WERI-Rb-1 (cell line): ENCODE measurements around the gene WBP1L.

Experiments used
- DNase-seq: peaks from one replicate; pipeline ENCODE4 v3.0.0-alpha.2; 2020
- H3K27ac ChIP-seq: fragments of 250-450 bp; sonication (Bioruptor Pico); 2 replicates; pipeline ENCODE4 v1.5.1; 2020; ENCODE audit warnings: mild to moderate bottlenecking, moderate library complexity
- H3K27me3 ChIP-seq: fragments of 250-450 bp; sonication (Bioruptor Pico); 2 replicates; pipeline ENCODE4 v1.5.1; 2021; ENCODE audit warnings: mild to moderate bottlenecking, low read depth, moderate library complexity; ENCODE audit not compliant: insufficient read depth, severe bottlenecking
- H3K36me3 ChIP-seq: fragments of 250-450 bp; sonication (Bioruptor Pico); 2 replicates; pipeline ENCODE4 v1.5.1; 2020; ENCODE audit warnings: mild to moderate bottlenecking, moderate library complexity
- H3K4me3 ChIP-seq: 2 replicates; pipeline ENCODE4 v1.5.1; 2011; ENCODE audit warnings: low read depth, mild to moderate bottlenecking, control low read depth, low read length
- H3K9me3 ChIP-seq: fragments of 250-450 bp; sonication (Bioruptor Pico); 2 replicates; pipeline ENCODE4 v1.5.1; 2021; ENCODE audit warnings: mild to moderate bottlenecking, moderate library complexity; ENCODE audit not compliant: severe bottlenecking
- TF ChIP-seq, protein P1 (sequence below): IDR thresholded peaks from 2 replicates; pipeline ENCODE4 v1.5.1; 2011; ENCODE audit warnings: low read depth, mild to moderate bottlenecking, control low read depth, inconsistent platforms, low read length

WBP1L gene

DNA sequence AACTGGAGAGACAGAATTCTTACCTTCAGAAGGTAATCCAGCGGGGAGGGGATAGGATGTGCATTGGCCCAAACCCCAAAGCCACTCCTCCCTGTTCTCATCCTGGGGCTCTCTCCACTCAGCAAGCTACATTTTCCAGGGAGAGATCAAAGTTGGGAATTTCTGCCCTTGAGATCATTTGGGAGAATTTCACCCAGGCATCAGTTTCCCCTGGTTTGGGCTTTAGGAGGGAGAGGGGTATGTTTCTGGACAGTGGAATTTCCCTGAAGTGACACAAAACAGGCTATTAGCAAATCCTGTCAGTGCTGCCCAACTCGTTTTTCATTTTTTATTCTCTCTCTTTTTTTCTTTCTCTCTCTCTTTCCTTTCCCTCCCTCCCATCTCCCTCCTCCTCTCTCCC is 57.7 kb downstream of the WBP1L start:
- Histone ChIP-seq H3K27ac (no peak overlapping the region), H3K27me3 (no peaks in the 10 kb centered on the region), H3K4me3 (no peak overlapping the region), H3K9me3 (no peaks in the 10 kb centered on the region), H3K36me3 (no peaks in the 10 kb centered on the region; the same call in 1 of the 2 replicates)
- no peak for DNase-seq
- TF ChIP-seq, protein P1, sequence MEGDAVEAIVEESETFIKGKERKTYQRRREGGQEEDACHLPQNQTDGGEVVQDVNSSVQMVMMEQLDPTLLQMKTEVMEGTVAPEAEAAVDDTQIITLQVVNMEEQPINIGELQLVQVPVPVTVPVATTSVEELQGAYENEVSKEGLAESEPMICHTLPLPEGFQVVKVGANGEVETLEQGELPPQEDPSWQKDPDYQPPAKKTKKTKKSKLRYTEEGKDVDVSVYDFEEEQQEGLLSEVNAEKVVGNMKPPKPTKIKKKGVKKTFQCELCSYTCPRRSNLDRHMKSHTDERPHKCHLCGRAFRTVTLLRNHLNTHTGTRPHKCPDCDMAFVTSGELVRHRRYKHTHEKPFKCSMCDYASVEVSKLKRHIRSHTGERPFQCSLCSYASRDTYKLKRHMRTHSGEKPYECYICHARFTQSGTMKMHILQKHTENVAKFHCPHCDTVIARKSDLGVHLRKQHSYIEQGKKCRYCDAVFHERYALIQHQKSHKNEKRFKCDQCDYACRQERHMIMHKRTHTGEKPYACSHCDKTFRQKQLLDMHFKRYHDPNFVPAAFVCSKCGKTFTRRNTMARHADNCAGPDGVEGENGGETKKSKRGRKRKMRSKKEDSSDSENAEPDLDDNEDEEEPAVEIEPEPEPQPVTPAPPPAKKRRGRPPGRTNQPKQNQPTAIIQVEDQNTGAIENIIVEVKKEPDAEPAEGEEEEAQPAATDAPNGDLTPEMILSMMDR: no peak

DNA sequence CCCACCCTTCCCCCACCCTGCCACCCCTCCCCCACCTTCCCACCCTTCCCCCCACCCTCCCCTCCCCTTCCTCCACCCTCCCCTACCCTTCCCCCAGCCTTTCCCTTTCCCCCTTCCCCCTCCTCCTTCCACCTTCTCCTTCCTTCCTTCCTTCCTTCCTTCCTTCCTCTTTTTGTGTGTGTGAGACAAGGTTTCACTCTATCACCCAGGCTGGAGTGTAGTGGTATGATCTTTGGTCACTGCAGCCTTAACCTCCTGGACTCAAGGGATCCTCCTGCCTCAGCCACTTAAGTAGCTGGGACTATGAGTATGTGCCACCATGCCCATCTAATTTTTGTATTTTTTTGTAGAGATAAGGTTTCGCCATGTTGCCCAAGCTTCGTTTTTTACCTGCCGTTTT is 58.2 kb downstream of the WBP1L start:
- Histone ChIP-seq H3K9me3 (no peaks in the 10 kb centered on the region), H3K27ac (no peak overlapping the region), H3K27me3 (no peaks in the 10 kb centered on the region), H3K4me3 (no peak overlapping the region), H3K36me3 (no peaks in the 10 kb centered on the region; the same call in 1 of the 2 replicates)
- TF ChIP-seq, protein P1: no peak
- no peak for DNase-seq

DNA sequence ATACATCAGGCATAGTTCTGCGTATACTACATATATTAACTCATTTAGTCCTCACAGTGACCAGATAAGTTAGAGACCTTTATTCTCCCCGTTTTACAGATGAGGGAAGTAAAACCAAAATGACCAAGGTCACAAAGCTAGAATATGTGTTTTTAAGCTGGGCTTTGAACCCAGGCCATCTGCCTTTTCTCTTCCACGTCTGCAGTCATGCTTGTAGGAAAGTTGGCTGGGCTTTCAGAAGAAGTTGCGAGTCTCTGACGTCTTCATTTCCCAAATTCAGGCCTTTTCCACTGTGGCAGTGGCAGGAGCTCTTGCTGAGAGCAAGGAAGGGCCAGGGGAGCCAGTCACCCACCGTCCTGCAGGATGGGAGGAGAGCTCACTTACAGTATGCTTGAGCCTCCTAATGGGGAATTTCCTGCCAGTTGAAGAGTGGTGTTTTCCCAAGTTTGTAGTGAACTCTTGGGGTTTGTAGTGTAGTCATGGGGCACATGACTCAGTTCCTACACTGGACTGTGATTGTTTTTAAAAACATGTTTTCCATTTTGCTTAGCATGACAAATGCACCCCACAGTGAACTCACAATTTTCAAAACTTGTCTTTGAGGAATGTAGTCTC is 59.3 kb downstream of the WBP1L start:
- TF ChIP-seq, protein P1: no peak
- H3K27ac ChIP-seq: no peak overlapping the region
- H3K4me3 ChIP-seq: no peak overlapping the region

DNA sequence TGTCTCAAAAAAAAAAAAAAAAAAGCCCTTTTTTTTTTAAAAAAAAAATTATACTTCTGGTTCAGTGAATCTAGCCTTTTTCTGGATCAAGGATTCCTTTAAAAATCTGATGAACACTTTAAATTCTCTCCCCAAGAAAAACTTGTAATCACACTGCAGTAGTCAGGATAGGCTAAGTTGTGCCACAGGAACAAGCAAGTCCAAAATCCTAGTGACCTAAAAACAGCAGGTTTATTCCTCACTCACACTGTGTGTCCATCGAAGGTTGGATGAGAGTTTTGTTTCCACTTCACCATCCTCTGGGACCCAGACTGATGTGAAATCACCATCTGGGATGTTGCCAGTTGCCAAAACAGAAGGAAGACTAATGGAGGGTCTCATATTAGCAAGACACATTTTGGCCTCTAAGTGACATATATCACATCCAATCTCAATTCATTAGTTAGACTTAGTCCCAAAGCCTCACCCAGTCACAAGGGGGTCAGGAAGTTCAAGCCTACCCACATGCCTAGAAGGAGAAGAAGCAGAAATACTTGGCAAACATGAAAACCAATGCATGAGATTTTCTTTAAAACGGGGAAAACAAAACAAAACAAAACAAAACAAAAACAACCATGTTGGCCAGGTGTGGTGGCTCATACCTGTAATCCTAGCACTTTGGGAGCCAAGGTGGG is 60.8 kb downstream of the WBP1L start:
- H3K27ac ChIP-seq: no peak overlapping the region
- H3K9me3 ChIP-seq: no peaks in the 10 kb centered on the region
- no peak overlapping the region for H3K4me3 ChIP-seq
- TF ChIP-seq, protein P1: no peak
- DNase-seq: no peak
- H3K27me3 ChIP-seq: no peaks in the 10 kb centered on the region
- H3K36me3 ChIP-seq: no peaks in the 10 kb centered on the region; the same call in 1 of the 2 replicates

More for the DNA sequence above, 59.3 kb downstream of the WBP1L start:
- H3K36me3 ChIP-seq: no peaks in the 10 kb centered on the region; the same call in 1 of the 2 replicates
- H3K27me3 ChIP-seq: no peaks in the 10 kb centered on the region
- no peaks in the 10 kb centered on the region for H3K9me3 ChIP-seq
- DNase-seq: no peak

DNA sequence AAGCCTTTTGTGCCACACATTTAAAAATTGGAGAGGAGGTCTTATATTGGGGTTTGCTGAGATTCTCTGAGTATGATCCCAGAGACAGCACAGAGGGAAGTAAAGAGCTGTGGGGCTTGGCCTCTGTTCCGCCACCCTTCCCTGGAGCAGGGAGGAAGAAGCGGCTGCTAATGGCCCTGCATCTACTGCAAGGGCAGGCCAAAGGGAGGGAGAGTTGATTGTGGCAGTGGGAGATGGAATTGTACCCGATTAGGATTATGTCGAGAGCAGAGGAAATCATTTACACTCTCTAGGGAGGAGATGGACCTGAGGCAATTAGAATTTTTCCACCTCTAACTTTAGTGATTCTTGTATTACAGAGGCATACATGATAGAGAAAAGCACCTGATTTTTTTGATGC is 64.6 kb downstream of the WBP1L start:
- Histone ChIP-seq H3K9me3 (no peaks in the 10 kb centered on the region), H3K36me3 (peaks cover 5% of the 10 kb centered on the region), H3K4me3 (no peak overlapping the region), H3K27ac (no peak overlapping the region), H3K27me3 (no peaks in the 10 kb centered on the region)
- TF ChIP-seq, protein P1: no peak
- no peak for DNase-seq
